CD14-positive monocyte (primary cell): ENCODE data around the gene HOXA2. TPM values are rescaled to one million over a fixed set of nuclear protein-coding genes. Genes with fewer than 3 reads are reported as not detected.

ENCODE experiments used
- DNase-seq, 3 donors: peaks; one replicate each; pipeline ENCODE4 v3.0.0-alpha.2; 2011 to 2022
- H2AFZ ChIP-seq: 2 replicates; pipeline ENCODE4 v1.6.0; 2012; ENCODE audit warnings: mild to moderate bottlenecking, low read depth, low read length, inconsistent platforms; ENCODE audit not compliant: insufficient read depth, poor library complexity, severe bottlenecking
- H3K27ac ChIP-seq, 2 donors: 1 replicate in 1 of 2; 2 replicates in 1 of 2; pipeline ENCODE4 v1.5.1; 2012 to 2013; ENCODE audit warnings: low read length in 2 of 2, control low read depth in 1 of 2, inconsistent platforms in 1 of 2, low read depth in 1 of 2, mild to moderate bottlenecking in 1 of 2
- H3K27me3 ChIP-seq, 2 donors: one replicate each; pipeline versions ENCODE4 v1.6.0 to v1.6.1; 2011 to 2013; ENCODE audit warnings: low read length in 2 of 2; ENCODE audit not compliant: control insufficient read depth in 2 of 2, insufficient read depth in 2 of 2
- H3K36me3 ChIP-seq, 2 donors: replicated peaks in 1 of 2; 1 replicate in 1 of 2; 2 replicates in 1 of 2; pipeline versions ENCODE4 v1.5.1 to v1.6.1; 2012 to 2013; ENCODE audit warnings: low read length in 2 of 2, control low read depth in 1 of 2, inconsistent platforms in 1 of 2, mild to moderate bottlenecking in 1 of 2; ENCODE audit not compliant: insufficient read depth in 2 of 2, control insufficient read depth in 1 of 2
- H3K4me1 ChIP-seq, 2 donors: 1 replicate in 1 of 2; 2 replicates in 1 of 2; pipeline versions ENCODE4 v1.5.1 to v1.6.1; 2012 to 2013; ENCODE audit warnings: low read length in 2 of 2, control low read depth in 1 of 2, inconsistent platforms in 1 of 2, mild to moderate bottlenecking in 1 of 2, moderate library complexity in 1 of 2; ENCODE audit not compliant: insufficient read depth in 2 of 2, control insufficient read depth in 1 of 2
- H3K4me2 ChIP-seq: replicated peaks from 2 replicates; pipeline ENCODE3; 2012; ENCODE audit warnings: low read length, moderate library complexity, mild to moderate bottlenecking; ENCODE audit not compliant: poor library complexity, severe bottlenecking; ENCODE audit errors: extremely low read depth
- H3K4me3 ChIP-seq, 3 experiments: fragments of 200-600 bp in 1 of 3; sonication (generic) in 1 of 3; replicated peaks in 1 of 3; 1 replicate in 2 of 3; 2 replicates in 1 of 3; pipeline ENCODE4 v1.5.1; 2011 to 2013; ENCODE audit warnings: low read length in 3 of 3, mild to moderate bottlenecking in 3 of 3, control low read depth in 2 of 3, low read depth in 2 of 3, inconsistent platforms in 1 of 3, moderate library complexity in 1 of 3
- H3K79me2 ChIP-seq: 2 replicates; pipeline ENCODE4 v1.6.0; 2012; ENCODE audit warnings: mild to moderate bottlenecking, control low read depth, inconsistent platforms, low read length, moderate library complexity; ENCODE audit not compliant: insufficient read depth
- H3K9ac ChIP-seq: 2 replicates; pipeline ENCODE4 v1.6.0; 2017; ENCODE audit warnings: low read length, mild to moderate bottlenecking; ENCODE audit not compliant: insufficient read depth, poor library complexity, severe bottlenecking
- H3K9me3 ChIP-seq, 2 donors: replicated peaks in 1 of 2; 1 replicate in 1 of 2; 2 replicates in 1 of 2; pipeline versions ENCODE4 v1.5.1 to v1.6.1; 2012 to 2013; ENCODE audit warnings: low read length in 2 of 2, control low read depth in 1 of 2; ENCODE audit not compliant: control insufficient read depth in 1 of 2, insufficient read depth in 1 of 2
- H4K20me1 ChIP-seq: 2 replicates; pipeline ENCODE4 v1.6.0; 2012; ENCODE audit warnings: mild to moderate bottlenecking, low read length, control low read depth, moderate library complexity; ENCODE audit not compliant: insufficient read depth
- H3K27ac Mint-ChIP-seq, 7 donors: one replicate each; pipeline ENCODE4 v1.8.0; 2020; ENCODE audit warnings: mild to moderate bottlenecking in 7 of 7, mixed read lengths in 7 of 7, moderate library complexity in 6 of 7, inconsistent platforms in 2 of 7
- H3K27me3 Mint-ChIP-seq, 3 donors: one replicate each; pipeline ENCODE4 v1.8.0; 2021 to 2022; ENCODE audit warnings: low read depth in 3 of 3, mild to moderate bottlenecking in 3 of 3, mixed read lengths in 3 of 3, moderate library complexity in 3 of 3, inconsistent platforms in 1 of 3
- H3K36me3 Mint-ChIP-seq, 2 donors: one replicate each; pipeline ENCODE4 v1.8.0; 2020; ENCODE audit warnings: mixed read lengths in 2 of 2, inconsistent platforms in 1 of 2, mild to moderate bottlenecking in 1 of 2
- H3K4me1 Mint-ChIP-seq: one replicate; pipeline ENCODE4 v1.8.0; 2020; ENCODE audit warnings: mild to moderate bottlenecking, mixed read lengths
- H3K4me3 Mint-ChIP-seq, 2 donors: one replicate each; pipeline ENCODE4 v1.8.0; 2020; ENCODE audit warnings: mild to moderate bottlenecking in 2 of 2, mixed read lengths in 2 of 2, moderate library complexity in 1 of 2
- H3K9me3 Mint-ChIP-seq, 7 donors: one replicate each; pipeline ENCODE4 v1.8.0; 2020 to 2022; ENCODE audit warnings: mixed read lengths in 7 of 7, mild to moderate bottlenecking in 6 of 7, moderate library complexity in 6 of 7, inconsistent platforms in 2 of 7
- CTCF ChIP-seq: fragments of 200-600 bp; IDR thresholded peaks from one replicate; pipeline ENCODE4 v1.8.0; 2022; ENCODE audit warnings: antibody characterized with exemption, mild to moderate bottlenecking
- WGBS: methylation state at CpG from one replicate; pipeline ENCODE4 v1.1.5; 2013; ENCODE audit warnings: missing lambda C conversion rate; ENCODE audit not compliant: insufficient coverage; 5-methylcytosine and 5-hydroxymethylcytosine counted together
- intact Hi-C, 2 donors: fragments of 100-400 bp; cut with micrococcal nuclease; formaldehyde crosslinking; loops; one replicate each; pipeline versions ENCODE4 v1.15.0 to v1.15.1; 2023
- polyA plus RNA-seq, 3 donors: library from polyadenylated mRNA; depleted of rRNA in 1 of 3; unstranded in 2 of 3; stranded (reverse) in 1 of 3; fragments of 300-500 nt in 2 of 3; fragments of >200 nt in 1 of 3; fragmentation: Illumina TruSeq in 2 of 3; gene quantifications; 1 replicate in 2 of 3; 2 replicates in 1 of 3; pipeline ENCODE4 v1.2.3, GENCODE V29; 2012 to 2021

HOXA2 gene
- polyA plus RNA-seq, 3 donors, result not detected

GRCh38 chr7:27148756-27149641 is 46.5 kb upstream of the HOXA2 start:
- no peaks in the 10 kb centered on the region for H4K20me1 ChIP-seq
- H3K79me2 ChIP-seq, result no peaks in the 10 kb centered on the region
- Mint-ChIP-seq H3K9me3 (peaks cover 11 to 56% (median 34%) of the 10 kb centered on the region in 7 donors), H3K36me3 (peaks cover 12 to 25% of the 10 kb centered on the region in 2 donors), H3K27me3 (peaks cover 91 to 100% (median 99%) of the 10 kb centered on the region in 3 donors), H3K4me1 (peaks cover 47% of the 10 kb centered on the region), H3K27ac (no peak overlapping the region), H3K4me3 (peak overlapping the region in 1 of 2 donors; percentile 92)
- H3K36me3 ChIP-seq, result no peaks in the 10 kb centered on the region
- no peak overlapping the region for H3K4me3 ChIP-seq
- no peak overlapping the region for H2AFZ ChIP-seq
- H3K4me2 ChIP-seq, result no peak overlapping the region
- WGBS, result 19% methylated on average over 25 of the region's 30 CpGs
- DNase-seq, result no peak
- TF ChIP-seq CTCF, result no peak
- no peak overlapping the region for H3K27ac ChIP-seq
- peaks cover 23 to 59% of the 10 kb centered on the region in 2 donors for H3K9me3 ChIP-seq
- intact Hi-C loops, result no loop called here
- no peak overlapping the region for H3K9ac ChIP-seq
- peaks cover 74 to 100% of the 10 kb centered on the region in 2 donors for H3K27me3 ChIP-seq
- peaks cover 43 to 49% of the 10 kb centered on the region in 2 donors for H3K4me1 ChIP-seq

GRCh38 chr7:27148031-27148755 is 45.7 kb upstream of the HOXA2 start:
- DNase-seq, result no peak
- Histone ChIP-seq H3K79me2 (no peaks in the 10 kb centered on the region), H3K27ac (no peak overlapping the region), H3K4me2 (peak overlapping the region; percentile 50), H3K4me3 (peak overlapping the region in 2 of 3 experiments; percentile 17 to 52), H4K20me1 (no peaks in the 10 kb centered on the region), H2AFZ (peak overlapping the region; percentile 25), H3K9ac (no peak overlapping the region), H3K27me3 (peaks cover 66 to 93% of the 10 kb centered on the region in 2 donors), H3K9me3 (peaks cover 26 to 51% of the 10 kb centered on the region in 2 donors), H3K4me1 (peaks cover 43 to 49% of the 10 kb centered on the region in 2 donors), H3K36me3 (no peaks in the 10 kb centered on the region)
- no peak for TF ChIP-seq CTCF
- 10% methylated on average over 25 of the region's 28 CpGs for WGBS
- peak overlapping the region; percentile 67 to 92 for H3K4me3 Mint-ChIP-seq
- H3K36me3 Mint-ChIP-seq, result peaks cover 12 to 25% of the 10 kb centered on the region in 2 donors
- H3K27ac Mint-ChIP-seq, result no peak overlapping the region
- peaks cover 47% of the 10 kb centered on the region for H3K4me1 Mint-ChIP-seq
- H3K9me3 Mint-ChIP-seq, result peaks cover 11 to 58% (median 39%) of the 10 kb centered on the region in 7 donors
- intact Hi-C loops, result no loop called here
- H3K27me3 Mint-ChIP-seq, result peaks cover 86 to 96% (median 94%) of the 10 kb centered on the region in 3 donors
